ENCODE measurements around the gene PTP4A1. TPM values are rescaled to one million over a fixed set of nuclear protein-coding genes. Genes with fewer than 3 reads are reported as not detected.

The PTP4A1 gene
- total and polyA plus RNA-seq, 2 of the 13 experiments (the other 11 are each of a cell fraction or from before 2014, with no cell fraction given) = 141 to 376 TPM

- TF ChIP-seq ZKSCAN5 (CRISPR knock-in tag; IDR thresholded peaks at IDR 0.05) (no peak), ZBTB14 (CRISPR knock-in tag; IDR thresholded peaks at IDR 0.05) (no peak), ZNF44 (CRISPR knock-in tag; IDR thresholded peaks at IDR 0.05) (no peak), CBFB (CRISPR knock-in tag; IDR thresholded peaks at IDR 0.05) (no peak), DPF2 (CRISPR knock-in tag; IDR thresholded peaks at IDR 0.05; ENCODE audit: borderline replicate concordance, low read depth) (no peak), FOSL2 (CRISPR knock-in tag; IDR thresholded peaks at IDR 0.05) (peak; percentile 51; the same call in 1 of the 2 replicates), ZNF34 (CRISPR knock-in tag; IDR thresholded peaks at IDR 0.05; ENCODE audit: borderline replicate concordance) (no peak), CEBPB (IDR thresholded peaks at IDR 0.05; ENCODE audit: borderline replicate concordance, low read depth, low read length) (no peak), EP300 (IDR thresholded peaks at IDR 0.05; ENCODE audit: low read depth in 2 of 2, low read length in 2 of 2) (peak in 1 of 2 experiments; percentile 51; a peak in 1 of 4 replicates), EP300 (CRISPR knock-in tag; IDR thresholded peaks at IDR 0.05; ENCODE audit: borderline replicate concordance) (no peak), HES4 (CRISPR knock-in tag; IDR thresholded peaks at IDR 0.05; ENCODE audit: borderline replicate concordance) (no peak), CEBPZ (IDR thresholded peaks at IDR 0.05; ENCODE audit: low read length) (no peak), ZEB1 (IDR thresholded peaks at IDR 0.05; ENCODE audit: insufficient replicate concordance, low read depth) (no peak), MEF2D (CRISPR knock-in tag; IDR thresholded peaks at IDR 0.05) (no peak), CHD4 (IDR thresholded peaks at IDR 0.05; ENCODE audit: borderline replicate concordance, low read length) (no peak), ZNF839 (CRISPR knock-in tag; IDR thresholded peaks at IDR 0.05; ENCODE audit: borderline replicate concordance) (no peak), ZSCAN25 (CRISPR knock-in tag; IDR thresholded peaks at IDR 0.05) (no peak), KLF16 (CRISPR knock-in tag; IDR thresholded peaks at IDR 0.05) (peak in 1 of 2 experiments; percentile 60; a peak in 1 of 4 replicates)
- TF ChIP-seq, protein P1, sequence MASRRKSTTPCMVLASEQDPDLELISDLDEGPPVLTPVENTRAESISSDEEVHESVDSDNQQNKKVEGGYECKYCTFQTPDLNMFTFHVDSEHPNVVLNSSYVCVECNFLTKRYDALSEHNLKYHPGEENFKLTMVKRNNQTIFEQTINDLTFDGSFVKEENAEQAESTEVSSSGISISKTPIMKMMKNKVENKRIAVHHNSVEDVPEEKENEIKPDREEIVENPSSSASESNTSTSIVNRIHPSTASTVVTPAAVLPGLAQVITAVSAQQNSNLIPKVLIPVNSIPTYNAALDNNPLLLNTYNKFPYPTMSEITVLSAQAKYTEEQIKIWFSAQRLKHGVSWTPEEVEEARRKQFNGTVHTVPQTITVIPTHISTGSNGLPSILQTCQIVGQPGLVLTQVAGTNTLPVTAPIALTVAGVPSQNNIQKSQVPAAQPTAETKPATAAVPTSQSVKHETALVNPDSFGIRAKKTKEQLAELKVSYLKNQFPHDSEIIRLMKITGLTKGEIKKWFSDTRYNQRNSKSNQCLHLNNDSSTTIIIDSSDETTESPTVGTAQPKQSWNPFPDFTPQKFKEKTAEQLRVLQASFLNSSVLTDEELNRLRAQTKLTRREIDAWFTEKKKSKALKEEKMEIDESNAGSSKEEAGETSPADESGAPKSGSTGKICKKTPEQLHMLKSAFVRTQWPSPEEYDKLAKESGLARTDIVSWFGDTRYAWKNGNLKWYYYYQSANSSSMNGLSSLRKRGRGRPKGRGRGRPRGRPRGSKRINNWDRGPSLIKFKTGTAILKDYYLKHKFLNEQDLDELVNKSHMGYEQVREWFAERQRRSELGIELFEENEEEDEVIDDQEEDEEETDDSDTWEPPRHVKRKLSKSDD (CRISPR knock-in tag; IDR thresholded peaks at IDR 0.05; ENCODE audit: low read depth) = peak; percentile 42; the same call in 1 of the 2 replicates
- TF ChIP-seq, protein P2, sequence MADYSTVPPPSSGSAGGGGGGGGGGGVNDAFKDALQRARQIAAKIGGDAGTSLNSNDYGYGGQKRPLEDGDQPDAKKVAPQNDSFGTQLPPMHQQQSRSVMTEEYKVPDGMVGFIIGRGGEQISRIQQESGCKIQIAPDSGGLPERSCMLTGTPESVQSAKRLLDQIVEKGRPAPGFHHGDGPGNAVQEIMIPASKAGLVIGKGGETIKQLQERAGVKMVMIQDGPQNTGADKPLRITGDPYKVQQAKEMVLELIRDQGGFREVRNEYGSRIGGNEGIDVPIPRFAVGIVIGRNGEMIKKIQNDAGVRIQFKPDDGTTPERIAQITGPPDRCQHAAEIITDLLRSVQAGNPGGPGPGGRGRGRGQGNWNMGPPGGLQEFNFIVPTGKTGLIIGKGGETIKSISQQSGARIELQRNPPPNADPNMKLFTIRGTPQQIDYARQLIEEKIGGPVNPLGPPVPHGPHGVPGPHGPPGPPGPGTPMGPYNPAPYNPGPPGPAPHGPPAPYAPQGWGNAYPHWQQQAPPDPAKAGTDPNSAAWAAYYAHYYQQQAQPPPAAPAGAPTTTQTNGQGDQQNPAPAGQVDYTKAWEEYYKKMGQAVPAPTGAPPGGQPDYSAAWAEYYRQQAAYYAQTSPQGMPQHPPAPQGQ (CRISPR knock-in tag; IDR thresholded peaks at IDR 0.05; ENCODE audit: borderline replicate concordance) = no peak
Measured at GRCh38 chr6:63573899-63574553, 1.7 kb downstream of the PTP4A1 start (continued).
